Tibial artery (tissue), 4 donors: Measurements from ENCODE around the gene C11orf54.
"Not testable (repeated sequence)": the region's sequence is repeated elsewhere in the genome, so short reads cannot be mapped to it uniquely, and the experiment has no call there.

Source experiments
- DNase-seq, 2 donors: peaks; one replicate each; pipeline ENCODE4 v3.0.0-alpha.2; 2019
- H3K27ac ChIP-seq, 2 donors: fragments of 200-600 bp; sonication (generic) in 1 of 2; 1 replicate in 1 of 2; 2 replicates in 1 of 2; pipeline ENCODE4 v1.5.1; 2018 to 2019; ENCODE audit warnings: mild to moderate bottlenecking in 1 of 2
- H3K27me3 ChIP-seq, 2 donors: fragments of 200-600 bp; sonication (generic) in 1 of 2; one replicate each; pipeline versions ENCODE4 v1.5.1 to v1.6.0; 2016 to 2019
- H3K36me3 ChIP-seq, 3 donors: fragments of 200-600 bp; sonication (generic) in 2 of 3; one replicate each; pipeline ENCODE4 v1.5.1; 2016 to 2019; ENCODE audit warnings: mild to moderate bottlenecking in 2 of 3
- H3K4me1 ChIP-seq, 4 donors: fragments of 200-600 bp; sonication (generic) in 2 of 4; 1 replicate in 3 of 4; 2 replicates in 1 of 4; pipeline ENCODE4 v1.5.1; 2016 to 2019
- H3K4me3 ChIP-seq, 2 donors: fragments of 200-600 bp; sonication (generic) in 1 of 2; 1 replicate in 1 of 2; 2 replicates in 1 of 2; pipeline ENCODE4 v1.5.1; 2018 to 2019; ENCODE audit warnings: mild to moderate bottlenecking in 2 of 2
- H3K9me3 ChIP-seq, 3 donors: fragments of 200-600 bp; sonication (generic) in 1 of 3; one replicate each; pipeline ENCODE4 v1.5.1; 2016 to 2019
- intact Hi-C: fragments of 100-400 bp; cut with DNase I; formaldehyde crosslinking; loops from one replicate; pipeline ENCODE4 v1.15.0; 2023; ENCODE audit warnings: low total_unique reads
- TF ChIP-seq, protein P1 (sequence below), 2 experiments: fragments of 200-600 bp in 1 of 2; fragments of 450-650 bp in 1 of 2; IDR thresholded peaks; one replicate each; pipeline ENCODE4 v1.5.1; 2017 to 2019; ENCODE audit warnings: antibody characterized with exemption in 2 of 2, mild to moderate bottlenecking in 1 of 2, moderate library complexity in 1 of 2

C11orf54 gene

GRCh38 chr11:93757924-93758865 lies 16.7 kb downstream of the C11orf54 start:
- no peaks in the 10 kb centered on the region for H3K27me3 ChIP-seq
- no peak for DNase-seq
- H3K4me1 ChIP-seq = no peaks in the 10 kb centered on the region
- H3K27ac ChIP-seq = no peak overlapping the region
- TF ChIP-seq, protein P1, sequence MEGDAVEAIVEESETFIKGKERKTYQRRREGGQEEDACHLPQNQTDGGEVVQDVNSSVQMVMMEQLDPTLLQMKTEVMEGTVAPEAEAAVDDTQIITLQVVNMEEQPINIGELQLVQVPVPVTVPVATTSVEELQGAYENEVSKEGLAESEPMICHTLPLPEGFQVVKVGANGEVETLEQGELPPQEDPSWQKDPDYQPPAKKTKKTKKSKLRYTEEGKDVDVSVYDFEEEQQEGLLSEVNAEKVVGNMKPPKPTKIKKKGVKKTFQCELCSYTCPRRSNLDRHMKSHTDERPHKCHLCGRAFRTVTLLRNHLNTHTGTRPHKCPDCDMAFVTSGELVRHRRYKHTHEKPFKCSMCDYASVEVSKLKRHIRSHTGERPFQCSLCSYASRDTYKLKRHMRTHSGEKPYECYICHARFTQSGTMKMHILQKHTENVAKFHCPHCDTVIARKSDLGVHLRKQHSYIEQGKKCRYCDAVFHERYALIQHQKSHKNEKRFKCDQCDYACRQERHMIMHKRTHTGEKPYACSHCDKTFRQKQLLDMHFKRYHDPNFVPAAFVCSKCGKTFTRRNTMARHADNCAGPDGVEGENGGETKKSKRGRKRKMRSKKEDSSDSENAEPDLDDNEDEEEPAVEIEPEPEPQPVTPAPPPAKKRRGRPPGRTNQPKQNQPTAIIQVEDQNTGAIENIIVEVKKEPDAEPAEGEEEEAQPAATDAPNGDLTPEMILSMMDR (IDR thresholded peaks at IDR 0.05) = no peak
- H3K4me3 ChIP-seq = no peak overlapping the region
- H3K9me3 ChIP-seq = no peaks in the 10 kb centered on the region
- intact Hi-C loops = no loop called here
- H3K36me3 ChIP-seq = peaks cover 84 to 91% (median 90%) of the 10 kb centered on the region in 3 donors

GRCh38 chr11:93759123-93759522 lies 17.7 kb downstream of the C11orf54 start:
- intact Hi-C loops = not testable (repeated sequence)

DNA sequence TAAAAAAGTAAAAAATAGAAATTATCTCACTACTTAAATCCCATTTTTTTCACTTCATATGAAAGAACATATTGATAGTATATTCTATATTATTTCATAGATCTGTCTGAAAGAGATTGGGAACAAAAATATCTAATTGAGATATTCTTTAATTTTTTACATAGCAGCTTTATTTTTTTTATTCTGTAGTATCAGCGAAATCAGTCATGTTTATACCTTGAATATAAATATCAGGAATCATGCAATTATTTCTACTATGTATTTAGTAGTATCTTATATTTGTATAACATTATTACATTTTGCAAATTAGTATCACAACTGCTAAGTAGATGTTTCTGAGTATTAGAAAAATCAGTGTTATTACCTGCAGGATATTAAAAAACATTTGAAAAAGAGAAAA lies 20.4 kb downstream of the C11orf54 start:
- H3K4me1 ChIP-seq = no peaks in the 10 kb centered on the region
- peaks cover 61 to 79% (median 66%) of the 10 kb centered on the region in 3 donors for H3K36me3 ChIP-seq
- DNase-seq = no peak
- H3K27me3 ChIP-seq = no peaks in the 10 kb centered on the region
- TF ChIP-seq, protein P1 (IDR thresholded peaks at IDR 0.05) = no peak
- intact Hi-C loops = no loop called here
- H3K4me3 ChIP-seq = no peak overlapping the region
- H3K27ac ChIP-seq = no peak overlapping the region
- no peaks in the 10 kb centered on the region for H3K9me3 ChIP-seq

More at GRCh38 chr11:93759123-93759522, 17.7 kb downstream of the C11orf54 start:
- H3K4me3 ChIP-seq, H3K27ac ChIP-seq, H3K9me3 ChIP-seq, H3K4me1 ChIP-seq, DNase-seq, H3K27me3 ChIP-seq: not testable (repeated sequence)
- peaks cover 78 to 92% (median 90%) of the 10 kb centered on the region in 3 donors for H3K36me3 ChIP-seq

GRCh38 chr11:93765551-93765950 lies 24.1 kb downstream of the C11orf54 start:
- DNase-seq = no peak
- Histone ChIP-seq H3K27me3 (no peaks in the 10 kb centered on the region), H3K4me3 (no peak overlapping the region), H3K27ac (no peak overlapping the region), H3K9me3 (no peaks in the 10 kb centered on the region), H3K4me1 (no peaks in the 10 kb centered on the region), H3K36me3 (peaks cover 26 to 43% (median 30%) of the 10 kb centered on the region in 3 donors)
- intact Hi-C loops = no loop called here
- TF ChIP-seq, protein P1 (IDR thresholded peaks at IDR 0.05) = no peak

- TF ChIP-seq, protein P1 (IDR thresholded peaks at IDR 0.05) = no peak
- Histone ChIP-seq H3K4me1 (no peaks in the 10 kb centered on the region), H3K36me3 (peaks cover 16 to 33% (median 22%) of the 10 kb centered on the region in 3 donors), H3K4me3 (no peak overlapping the region), H3K9me3 (no peaks in the 10 kb centered on the region), H3K27ac (no peak overlapping the region), H3K27me3 (no peaks in the 10 kb centered on the region)
- intact Hi-C loops = no loop called here
- no peak for DNase-seq
Measured at GRCh38 chr11:93766504-93766903, 25.0 kb downstream of the C11orf54 start.

- TF ChIP-seq, protein P1 (IDR thresholded peaks at IDR 0.05) = no peak
- Histone ChIP-seq H3K36me3 (peaks cover 11 to 28% (median 18%) of the 10 kb centered on the region in 3 donors), H3K4me3 (no peak overlapping the region), H3K4me1 (no peaks in the 10 kb centered on the region), H3K9me3 (no peaks in the 10 kb centered on the region), H3K27me3 (no peaks in the 10 kb centered on the region), H3K27ac (no peak overlapping the region)
- intact Hi-C loops = no loop called here
- no peak for DNase-seq
Measured at GRCh38 chr11:93767018-93767417, 25.5 kb downstream of the C11orf54 start.
